Pancreas (tissue), 10 donors: ENCODE measurements around the gene SPSB1. TPM values are rescaled to one million over a fixed set of nuclear protein-coding genes. Genes with fewer than 3 reads are reported as not detected.

ENCODE experiments used
- ATAC-seq, 4 donors: fragments of 200-7000 bp; cut with Tn5 transposase; one replicate each; pipeline versions ENCODE4 v1.8.0 to v1.9.1; 2020; ENCODE audit warnings: mild to moderate bottlenecking in 4 of 4, moderate library complexity in 4 of 4
- DNase-seq, 6 donors: peaks; one replicate each; pipeline ENCODE4 v3.0.0-alpha.2; 2020
- FAIRE-seq: peaks from 2 replicates; lab custom pipeline; 2012; peaks lifted over from hg19 to GRCh38; lab: Jason Lieb, UNC
- H3K27ac ChIP-seq, 4 donors: fragments of 200-600 bp; sonication (generic); 1 replicate in 3 of 4; 2 replicates in 1 of 4; pipeline versions ENCODE4 v1.5.0 to v1.8.0; 2020
- H3K27me3 ChIP-seq, 4 donors: fragments of 200-600 bp; one replicate each; pipeline ENCODE4 v1.8.0; 2021
- H3K36me3 ChIP-seq, 3 donors: fragments of 200-600 bp; sonication (generic) in 1 of 3; one replicate each; pipeline versions ENCODE4 v1.5.0 to v1.8.0; 2020 to 2021
- H3K4me1 ChIP-seq, 3 donors: fragments of 200-600 bp; one replicate each; pipeline ENCODE4 v1.8.0; 2021
- H3K4me3 ChIP-seq, 4 donors: fragments of 200-600 bp; sonication (generic) in 2 of 4; one replicate each; pipeline versions ENCODE4 v1.5.0 to v1.8.0; 2020 to 2021
- H3K9me3 ChIP-seq, 4 donors: fragments of 200-600 bp; one replicate each; pipeline ENCODE4 v1.8.0; 2021
- WGBS, 2 donors: extraction: QIAGEN DNeasy Blood & Tissue Kit; methylation state at CpG; one replicate each; pipeline ENCODE4 v1.1.7; 2013; 5-methylcytosine and 5-hydroxymethylcytosine counted together
- intact Hi-C, 3 donors: fragments of 100-400 bp; cut with DNase I; formaldehyde crosslinking; loops; one replicate each; pipeline versions ENCODE4 v1.11.1 to v1.14.2; 2022
- polyA plus RNA-seq, 2 donors: library from polyadenylated mRNA; stranded (reverse); fragments of 200-250 nt; gene quantifications; one replicate each; pipeline ENCODE4 v1.2.3, GENCODE V29; 2013
- total RNA-seq, 6 donors: library from RNA; stranded (reverse); fragmentation: NEBNext Ultra II Directional in 4 of 6; extraction: Animal tissue kit (Norgen Biotek cat#: 25700) in 4 of 6; gene quantifications; one replicate each; pipeline versions ENCODE4 v1.2.1 to v1.2.4, GENCODE V29; 2021 to 2023
- TF ChIP-seq, protein P1 (sequence below), 4 donors: fragments of 200-600 bp; sonication (generic) in 3 of 4; IDR thresholded peaks; one replicate each; pipeline versions ENCODE4 v1.5.0 to v1.8.0; 2021; ENCODE audit warnings: antibody characterized with exemption in 4 of 4
- donor health status: healthy with polysubstance abuse.
- donor health status: DM: no; HTN: no; CAD: no; lungs with moderate emphysema.
- donor health status: DM: no; HTN: no; CAD: no.
- donor health status: control.
- donor health status: control.
- donor health status: Bipolar disorder and iron deficiency.
- donor health status: DM: yes; HTN: yes; CAD: no.
- donor health status: DM: no; HTN: no; CAD: no.
- donor health status: DM: no; HTN: no; CAD: no.
- donor health status: DM: yes; HTN: yes; CAD: no.

Gene SPSB1
- total and polyA plus RNA-seq, 8 donors = 10.5 to 27.5 (median 18.1) TPM

DNA sequence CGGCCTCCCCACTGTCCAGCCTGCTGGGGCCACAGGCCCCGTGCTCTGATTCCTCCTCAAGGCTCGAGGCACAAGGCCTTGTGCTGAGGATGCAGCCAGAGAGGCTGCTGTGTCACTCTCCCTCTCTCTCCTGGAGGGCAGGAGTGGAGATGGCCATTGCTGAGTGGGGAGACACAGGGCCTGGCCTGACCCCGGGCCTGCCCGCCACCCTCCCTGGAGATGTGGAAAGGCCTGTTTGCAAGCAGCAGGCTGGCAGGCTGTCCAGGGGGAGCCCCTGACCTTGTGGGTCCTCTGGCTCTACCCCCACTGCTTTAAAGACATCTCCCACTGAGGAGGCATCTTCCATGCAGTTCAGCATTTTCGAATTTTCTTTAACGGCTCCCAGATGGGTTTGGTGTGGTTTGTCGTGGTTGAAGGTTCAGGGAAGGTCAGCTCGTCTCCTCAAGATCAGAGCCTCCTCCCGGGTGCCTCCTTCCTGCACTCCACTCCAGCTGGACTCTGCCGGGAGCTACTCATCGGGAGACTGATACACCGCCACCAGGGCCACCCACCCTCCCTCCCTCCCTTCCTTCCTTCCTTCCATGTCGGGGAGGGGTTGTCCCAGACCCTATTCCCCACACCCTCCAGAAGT is 69.1 kb downstream of the SPSB1 start:
- Histone ChIP-seq H3K27me3 (no peaks in the 10 kb centered on the region), H3K27ac (no peak overlapping the region), H3K9me3 (no peaks in the 10 kb centered on the region), H3K36me3 (peaks cover 0 to 13% (median 10%) of the 10 kb centered on the region in 3 donors), H3K4me1 (no peaks in the 10 kb centered on the region), H3K4me3 (no peak overlapping the region)
- TF ChIP-seq, protein P1, sequence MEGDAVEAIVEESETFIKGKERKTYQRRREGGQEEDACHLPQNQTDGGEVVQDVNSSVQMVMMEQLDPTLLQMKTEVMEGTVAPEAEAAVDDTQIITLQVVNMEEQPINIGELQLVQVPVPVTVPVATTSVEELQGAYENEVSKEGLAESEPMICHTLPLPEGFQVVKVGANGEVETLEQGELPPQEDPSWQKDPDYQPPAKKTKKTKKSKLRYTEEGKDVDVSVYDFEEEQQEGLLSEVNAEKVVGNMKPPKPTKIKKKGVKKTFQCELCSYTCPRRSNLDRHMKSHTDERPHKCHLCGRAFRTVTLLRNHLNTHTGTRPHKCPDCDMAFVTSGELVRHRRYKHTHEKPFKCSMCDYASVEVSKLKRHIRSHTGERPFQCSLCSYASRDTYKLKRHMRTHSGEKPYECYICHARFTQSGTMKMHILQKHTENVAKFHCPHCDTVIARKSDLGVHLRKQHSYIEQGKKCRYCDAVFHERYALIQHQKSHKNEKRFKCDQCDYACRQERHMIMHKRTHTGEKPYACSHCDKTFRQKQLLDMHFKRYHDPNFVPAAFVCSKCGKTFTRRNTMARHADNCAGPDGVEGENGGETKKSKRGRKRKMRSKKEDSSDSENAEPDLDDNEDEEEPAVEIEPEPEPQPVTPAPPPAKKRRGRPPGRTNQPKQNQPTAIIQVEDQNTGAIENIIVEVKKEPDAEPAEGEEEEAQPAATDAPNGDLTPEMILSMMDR (IDR thresholded peaks at IDR 0.05) = no peak
- DNase-seq (no peak), ATAC-seq (peak in 1 of 4 donors; percentile 11), FAIRE-seq (no peak)
- 78 to 79% methylated on average over 14 of the region's 14 CpGs for WGBS, 2 donors
- intact Hi-C loops = no loop called here

GRCh38 chr1:9362488-9362887 is 69.8 kb downstream of the SPSB1 start:
- TF ChIP-seq, protein P1 (IDR thresholded peaks at IDR 0.05) = no peak
- 84 to 91% methylated on average over 12 of the region's 12 CpGs for WGBS, 2 donors
- intact Hi-C loops = no loop called here
- peaks cover 0 to 17% (median 7%) of the 10 kb centered on the region in 3 donors for H3K36me3 ChIP-seq
- FAIRE-seq (no peak), DNase-seq (no peak), ATAC-seq (peak in 2 of 4 donors; percentile 6 to 33)
- no peaks in the 10 kb centered on the region for H3K9me3 ChIP-seq
- H3K27me3 ChIP-seq = no peaks in the 10 kb centered on the region
- no peaks in the 10 kb centered on the region for H3K4me1 ChIP-seq
- no peak overlapping the region for H3K27ac ChIP-seq
- no peak overlapping the region for H3K4me3 ChIP-seq

DNA sequence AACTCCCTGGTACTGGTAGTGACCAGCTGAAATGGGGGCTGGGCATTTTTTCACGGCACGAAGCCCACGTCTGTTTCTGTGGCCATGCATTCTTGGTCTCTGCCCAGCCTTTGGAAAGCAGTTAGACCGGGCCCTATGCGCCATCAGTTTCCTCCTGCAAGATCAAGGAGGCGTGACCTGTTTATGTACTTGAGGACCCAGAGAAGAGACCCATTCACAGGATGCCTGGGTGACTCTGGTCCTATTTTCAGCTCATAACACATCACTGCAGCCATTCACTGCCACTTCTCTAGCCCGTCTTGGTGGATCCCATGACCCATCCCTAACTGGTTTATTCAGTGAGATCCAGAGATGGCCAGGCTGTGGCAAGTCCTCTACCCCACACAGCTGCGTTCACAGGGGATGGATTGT is 70.4 kb downstream of the SPSB1 start:
- Histone ChIP-seq H3K4me3 (no peak overlapping the region), H3K36me3 (peaks cover 0 to 17% (median 5%) of the 10 kb centered on the region in 3 donors), H3K27me3 (no peaks in the 10 kb centered on the region), H3K27ac (no peak overlapping the region), H3K9me3 (no peaks in the 10 kb centered on the region), H3K4me1 (no peaks in the 10 kb centered on the region)
- no peak for FAIRE-seq
- 91 to 93% methylated on average over 8 of the region's 8 CpGs for WGBS, 2 donors
- intact Hi-C loops = no loop called here
- TF ChIP-seq, protein P1 (IDR thresholded peaks at IDR 0.05) = no peak
- ATAC-seq = no peak
- DNase-seq = no peak

DNA sequence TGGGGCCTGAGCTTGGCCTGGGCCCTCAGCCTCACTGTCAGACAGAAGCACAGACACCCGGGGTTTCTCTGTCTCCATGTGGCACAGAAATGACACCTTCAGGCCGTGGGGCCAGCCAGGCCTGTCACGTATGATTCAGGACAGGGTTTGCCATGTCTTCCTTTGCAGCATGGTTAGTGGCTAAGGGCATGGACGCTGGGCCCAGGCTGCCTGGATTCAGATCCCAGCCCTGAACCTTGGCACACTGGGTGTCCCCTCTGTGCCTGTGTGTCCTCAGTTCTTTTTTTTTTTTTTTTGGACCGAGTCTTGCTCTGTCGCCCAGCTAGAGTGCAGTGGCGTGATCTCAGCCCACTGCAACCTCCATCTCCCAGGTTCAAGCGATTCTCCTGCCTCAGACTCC is 73.6 kb downstream of the SPSB1 start:
- intact Hi-C loops = no loop called here
- peaks cover 0 to 13% (median 7%) of the 10 kb centered on the region in 3 donors for H3K36me3 ChIP-seq
- 92% methylated on average over 8 of the region's 8 CpGs for WGBS, 2 donors
- DNase-seq (peak in 1 of 6 donors; percentile 6), ATAC-seq (no peak), FAIRE-seq (no peak)
- TF ChIP-seq, protein P1 (IDR thresholded peaks at IDR 0.05) = no peak
- no peaks in the 10 kb centered on the region for H3K9me3 ChIP-seq
- no peak overlapping the region for H3K4me3 ChIP-seq
- H3K4me1 ChIP-seq = no peaks in the 10 kb centered on the region
- H3K27me3 ChIP-seq = no peaks in the 10 kb centered on the region
- H3K27ac ChIP-seq = no peak overlapping the region
